Caco-2 (cell line): ENCODE results near the gene APBB1IP. TPM values are rescaled to one million over a fixed set of nuclear protein-coding genes. Genes with fewer than 3 reads are reported as not detected.

ENCODE experiments used
- Bru-seq: library from RNA; stranded (reverse); fragments of 400-500 nt; gene quantifications from one replicate; lab custom pipeline; 2021; lab: Mats Ljungman, UMichigan
- BruChase-seq, 2 experiments: library from RNA; stranded (reverse); fragments of 400-500 nt; gene quantifications; one replicate each; lab custom pipeline; 2021; lab: Mats Ljungman, UMichigan
- BruUV-seq: library from RNA; stranded (reverse); fragments of 400-500 nt; replicated peaks from 2 replicates; lab custom pipeline; 2021; lab: Mats Ljungman, UMichigan
- CTCF ChIA-PET: fragments of 300-600 bp; sonication (Branson Sonifier 250); formaldehyde crosslinking; loops from one replicate; lab custom pipeline; 2022; ENCODE audit warnings: antibody characterized with exemption; lab: Charles Lee
- POLR2A ChIA-PET: fragments of 300-600 bp; sonication (Branson Sonifier 250); formaldehyde crosslinking; loops from one replicate; lab custom pipeline; 2022; ENCODE audit warnings: antibody characterized with exemption; lab: Charles Lee
- DNase-seq, 2 experiments: peaks; one replicate each; pipeline versions ENCODE4 v3.0.0 to v3.0.0-alpha.2; 2020 to 2022
- H3K27me3 ChIP-seq: replicated peaks from 2 replicates; pipeline ENCODE4 v1.6.0; 2011; ENCODE audit warnings: low read length; ENCODE audit not compliant: control insufficient read depth, insufficient read depth
- H3K36me3 ChIP-seq: 2 replicates; pipeline ENCODE4 v1.5.1; 2011; ENCODE audit warnings: low read length; ENCODE audit not compliant: control insufficient read depth, insufficient read depth
- H3K4me1 ChIP-seq: fragments of 250-450 bp; sonication (Bioruptor Pico); 2 replicates; pipeline ENCODE4 v1.5.1; 2020; ENCODE audit warnings: mild to moderate bottlenecking
- H3K4me3 ChIP-seq: 2 replicates; pipeline ENCODE4 v1.5.1; 2011; ENCODE audit warnings: low read depth, mild to moderate bottlenecking, control low read depth, low read length
- H3K9me3 ChIP-seq: fragments of 250-450 bp; sonication (Bioruptor Pico); 2 replicates; pipeline ENCODE4 v1.5.1; 2020; ENCODE audit warnings: mild to moderate bottlenecking, moderate library complexity
- H3K27ac Mint-ChIP-seq: one replicate; pipeline ENCODE4 v1.8.0; 2022; ENCODE audit warnings: mixed read lengths; ENCODE audit not compliant: unreplicated experiment
- H3K27me3 Mint-ChIP-seq: one replicate; pipeline ENCODE4 v1.8.0; 2022; ENCODE audit warnings: mixed read lengths; ENCODE audit not compliant: insufficient read depth, unreplicated experiment
- H3K36me3 Mint-ChIP-seq: one replicate; pipeline ENCODE4 v1.8.0; 2022; ENCODE audit warnings: mild to moderate bottlenecking, mixed read lengths; ENCODE audit not compliant: insufficient read depth, unreplicated experiment
- H3K4me1 Mint-ChIP-seq: one replicate; pipeline ENCODE4 v1.8.0; 2022; ENCODE audit warnings: low read depth, mixed read lengths; ENCODE audit not compliant: unreplicated experiment
- H3K4me3 Mint-ChIP-seq: one replicate; pipeline ENCODE4 v1.8.0; 2022; ENCODE audit warnings: mild to moderate bottlenecking, moderate library complexity, mixed read lengths; ENCODE audit not compliant: unreplicated experiment
- H3K9me3 Mint-ChIP-seq: one replicate; pipeline ENCODE4 v1.8.0; 2022; ENCODE audit warnings: mixed read lengths; ENCODE audit not compliant: unreplicated experiment
- CTCF ChIP-seq, 2 experiments: fragments of 200-600 bp in 1 of 2; IDR thresholded peaks; 1 replicate in 1 of 2; 2 replicates in 1 of 2; pipeline versions ENCODE4 v1.5.1 to v1.8.0; 2011 to 2022; ENCODE audit warnings: antibody characterized with exemption in 1 of 2, control low read depth in 1 of 2, inconsistent platforms in 1 of 2, low read depth in 1 of 2, low read length in 1 of 2, mild to moderate bottlenecking in 1 of 2, moderate library complexity in 1 of 2; ENCODE audit not compliant: insufficient read depth in 1 of 2, severe bottlenecking in 1 of 2, unreplicated experiment in 1 of 2
- intact Hi-C: fragments of 100-400 bp; cut with micrococcal nuclease; formaldehyde crosslinking; loops from one replicate; pipeline ENCODE4 v1.10.0; 2022; ENCODE audit not compliant: unreplicated experiment
- long read RNA-seq: library from polyadenylated mRNA; stranded (forward); transcript quantifications from one replicate; pipeline ENCODE4 v2.0.0, GENCODE V29; 2022
- total RNA-seq: library from RNA; stranded (reverse); gene quantifications from 2 replicates; pipeline ENCODE4 v1.2.3, GENCODE V29; 2022

Gene APBB1IP
- total RNA-seq = 0.14 and 0.16 TPM in 2 replicates
- percentile 18 among the genes with signal in this experiment for Bru-seq, nascent RNA
- percentile 6 among the genes with signal in this experiment for BruChase-seq, experiment 1, labeled RNA remaining after a 2-hour chase
- percentile 7 among the genes with signal in this experiment for BruChase-seq, experiment 2, labeled RNA remaining after a 6-hour chase
- long read RNA-seq, partial matches to known transcripts = 1 of 1 reads
- long read RNA-seq, other reads (novel, unspliced or antisense) = 0 of 1 reads

DNA sequence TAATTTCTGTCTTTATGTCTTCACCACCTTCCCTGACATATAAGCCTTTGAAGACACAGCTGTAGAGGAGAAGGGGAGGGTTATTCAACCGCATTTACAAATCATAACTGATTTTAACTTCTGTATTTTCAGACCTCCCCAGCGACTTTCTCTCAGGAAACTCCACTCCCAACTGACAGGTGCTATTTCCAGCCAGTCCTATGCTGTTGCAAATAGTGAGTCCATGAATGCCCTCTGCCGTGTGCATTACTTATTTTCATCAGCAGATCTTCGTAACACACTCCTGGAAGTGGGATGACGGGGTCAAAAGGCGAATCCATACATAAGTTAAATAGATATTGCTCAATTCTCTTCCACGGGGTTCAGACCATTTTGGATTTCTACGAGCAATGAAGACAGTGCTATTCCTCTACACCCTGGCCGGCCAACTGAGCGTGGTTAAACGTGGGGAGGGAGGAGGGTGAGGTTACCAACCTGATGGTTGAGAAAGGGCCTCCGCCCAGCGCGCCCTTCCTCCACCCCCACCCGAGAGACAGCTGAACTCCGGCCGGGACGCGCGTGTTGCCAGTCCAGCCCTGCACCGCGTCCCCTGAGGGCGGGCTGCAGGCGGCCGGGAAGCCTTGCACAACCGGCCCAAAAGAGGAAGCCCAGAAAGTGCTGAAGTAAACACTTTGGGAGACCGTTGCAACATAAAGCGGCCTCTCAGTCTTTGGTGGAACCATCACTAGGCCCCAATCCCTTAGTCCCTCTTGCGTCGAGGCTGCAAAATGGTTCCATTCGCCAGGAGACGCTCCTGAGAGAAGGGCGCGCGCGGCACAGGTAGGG lies at the start of gene APBB1IP:
Gene APBB1IP (plus strand): TSS at position 705 of the 825 bp plus-strand sequence. CDS start 53,986 bp downstream, outside the sequence.
- Mint-ChIP-seq H3K27ac (no peak within 1 kb of the TSS), H3K9me3 (peaks cover 23% of the 10 kb centered on the region), H3K4me1 (peaks cover 14% of the 10 kb centered on the region), H3K36me3 (no peaks in the 10 kb centered on the region), H3K27me3 (no peaks in the 10 kb centered on the region), H3K4me3 (no peak within 1 kb of the TSS)
- no peaks in the 10 kb centered on the region for H3K36me3 ChIP-seq
- no peak for TF ChIP-seq CTCF (IDR thresholded peaks at IDR 0.05; ENCODE audit: insufficient read depth in 1 of 2, low read depth in 1 of 2, low read length in 1 of 2, severe bottlenecking in 1 of 2, unreplicated experiment in 1 of 2)
- POLR2A ChIA-PET = no interaction called here
- intact Hi-C loops = no loop called here
- H3K4me3 ChIP-seq = no peak within 1 kb of the TSS
- H3K9me3 ChIP-seq = 0 out of 2 replicates have a peak, but pooled peaks cover 5% of the 10 kb centered on the region
- CTCF ChIA-PET = no interaction called here
- no TSS peak for BruUV-seq
- H3K27me3 ChIP-seq = no peaks in the 10 kb centered on the region
- no peaks in the 10 kb centered on the region for H3K4me1 ChIP-seq
- DNase-seq = no peak

DNA sequence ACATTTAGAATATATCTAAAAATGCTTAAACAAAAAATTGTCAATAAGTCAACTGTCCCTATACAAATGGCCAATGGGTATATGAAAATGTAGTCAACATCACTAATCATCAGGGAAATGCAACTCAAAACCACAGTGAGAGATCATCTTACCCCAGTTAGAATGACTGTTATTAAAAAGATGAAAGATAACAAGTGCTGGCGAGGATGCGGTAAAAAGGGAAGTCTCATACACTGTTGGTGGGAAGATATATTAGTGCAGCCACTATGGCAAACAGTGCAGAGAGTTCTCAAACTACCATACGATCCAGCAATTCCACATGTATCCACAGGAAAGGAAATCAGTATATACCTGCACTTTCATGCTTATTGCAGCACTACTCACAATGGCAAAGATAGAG lies 48.6 kb upstream of the APBB1IP start:
- Mint-ChIP-seq H3K36me3 (no peaks in the 10 kb centered on the region), H3K4me3 (no peak overlapping the region), H3K9me3 (no peaks in the 10 kb centered on the region), H3K27me3 (no peaks in the 10 kb centered on the region), H3K4me1 (peaks cover 7% of the 10 kb centered on the region), H3K27ac (no peak overlapping the region)
- POLR2A ChIA-PET = no interaction called here
- Histone ChIP-seq H3K4me1 (no peaks in the 10 kb centered on the region; the same call in 1 of the 2 replicates), H3K4me3 (no peak overlapping the region), H3K27me3 (no peaks in the 10 kb centered on the region), H3K9me3 (no peaks in the 10 kb centered on the region), H3K36me3 (no peaks in the 10 kb centered on the region)
- no peak for TF ChIP-seq CTCF (IDR thresholded peaks at IDR 0.05; ENCODE audit: insufficient read depth in 1 of 2, low read depth in 1 of 2, low read length in 1 of 2, severe bottlenecking in 1 of 2, unreplicated experiment in 1 of 2)
- no peak for DNase-seq
- intact Hi-C loops = no loop called here
- CTCF ChIA-PET = no interaction called here
- BruUV-seq = no TSS peak
